HCT116 (cell line): ENCODE data around the gene CYB5A.

Source experiments
- POLR2A ChIP-seq: IDR thresholded peaks from 2 replicates; pipeline ENCODE4 v1.7.0; 2011; ENCODE audit warnings: borderline replicate concordance; ENCODE audit not compliant: insufficient read depth, insufficient read length; ENCODE audit errors: extremely low read depth
- SRF ChIP-seq: IDR thresholded peaks from 2 replicates; pipeline ENCODE4 v1.6.1; 2012; ENCODE audit warnings: low read depth
- TF ChIP-seq, protein P1 (sequence below), 3 experiments: fragments of 200-600 bp in 1 of 3; sonication (generic) in 1 of 3; IDR thresholded peaks in 2 of 3; conservative IDR thresholded peaks in 1 of 3; 2 replicates each; pipeline ENCODE4 v1.5.1; 2012 to 2017; ENCODE audit warnings: low read depth in 2 of 3, low read length in 2 of 3, antibody characterized with exemption in 1 of 3, borderline replicate concordance in 1 of 3, control low read depth in 1 of 3, mild to moderate bottlenecking in 1 of 3, mixed read lengths in 1 of 3, mixed run types in 1 of 3, moderate library complexity in 1 of 3; ENCODE audit not compliant: insufficient read depth in 1 of 3

DNA sequence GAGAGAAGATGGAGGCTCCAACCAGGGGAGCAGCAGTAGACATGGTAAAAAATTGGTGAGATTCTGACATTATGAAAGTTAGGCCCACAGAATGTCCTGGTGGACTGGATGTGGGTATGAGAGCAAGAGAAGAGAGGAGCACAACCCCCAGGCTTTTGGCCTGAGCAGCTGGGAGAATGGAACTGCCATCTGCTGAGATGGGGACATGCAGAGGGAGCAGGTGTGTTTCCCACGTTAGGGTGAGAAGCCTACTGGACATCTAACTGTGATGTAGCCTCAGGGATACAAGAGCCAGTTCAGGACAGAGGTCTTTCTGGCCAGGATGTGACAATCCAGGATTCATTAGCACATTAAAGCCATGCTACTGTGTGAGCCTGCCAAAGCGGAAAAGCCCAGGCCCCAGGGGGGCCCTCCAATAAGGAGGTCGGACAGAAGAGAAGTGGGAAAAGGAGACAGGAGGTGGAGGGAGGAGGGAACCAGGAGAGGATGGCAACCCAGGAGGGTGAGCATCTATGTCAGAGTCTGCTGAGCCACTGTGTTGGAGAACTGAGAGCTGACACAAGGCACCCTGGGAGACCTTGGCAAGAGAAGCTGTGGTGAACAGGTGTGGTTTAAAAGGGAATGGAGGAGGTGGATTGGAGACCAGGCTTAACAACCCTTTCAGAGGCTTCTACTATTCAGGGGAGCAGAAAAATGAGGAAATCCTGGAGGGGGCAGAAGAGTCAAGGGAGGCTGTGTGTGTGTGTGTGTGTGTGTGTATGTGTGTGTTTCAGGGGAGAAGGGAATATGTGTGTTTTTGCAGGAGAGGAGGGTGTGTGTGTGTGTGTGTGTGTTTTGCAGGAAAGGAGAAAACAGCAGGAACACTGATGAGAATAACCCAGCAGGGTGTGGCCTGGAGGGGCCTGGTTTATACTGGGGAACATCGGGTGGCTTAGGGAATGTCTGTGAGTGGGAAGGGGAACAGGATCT is 10.5 kb downstream of the CYB5A start:
- TF ChIP-seq SRF (no peak), POLR2A (no peak)
- TF ChIP-seq, protein P1, sequence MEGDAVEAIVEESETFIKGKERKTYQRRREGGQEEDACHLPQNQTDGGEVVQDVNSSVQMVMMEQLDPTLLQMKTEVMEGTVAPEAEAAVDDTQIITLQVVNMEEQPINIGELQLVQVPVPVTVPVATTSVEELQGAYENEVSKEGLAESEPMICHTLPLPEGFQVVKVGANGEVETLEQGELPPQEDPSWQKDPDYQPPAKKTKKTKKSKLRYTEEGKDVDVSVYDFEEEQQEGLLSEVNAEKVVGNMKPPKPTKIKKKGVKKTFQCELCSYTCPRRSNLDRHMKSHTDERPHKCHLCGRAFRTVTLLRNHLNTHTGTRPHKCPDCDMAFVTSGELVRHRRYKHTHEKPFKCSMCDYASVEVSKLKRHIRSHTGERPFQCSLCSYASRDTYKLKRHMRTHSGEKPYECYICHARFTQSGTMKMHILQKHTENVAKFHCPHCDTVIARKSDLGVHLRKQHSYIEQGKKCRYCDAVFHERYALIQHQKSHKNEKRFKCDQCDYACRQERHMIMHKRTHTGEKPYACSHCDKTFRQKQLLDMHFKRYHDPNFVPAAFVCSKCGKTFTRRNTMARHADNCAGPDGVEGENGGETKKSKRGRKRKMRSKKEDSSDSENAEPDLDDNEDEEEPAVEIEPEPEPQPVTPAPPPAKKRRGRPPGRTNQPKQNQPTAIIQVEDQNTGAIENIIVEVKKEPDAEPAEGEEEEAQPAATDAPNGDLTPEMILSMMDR (IDR thresholded peaks at IDR 0.05 in 2 of 3, conservative IDR thresholded peaks at IDR 0.05 in 1 of 3; ENCODE audit: borderline replicate concordance in 1 of 3, insufficient read depth in 1 of 3, low read depth in 2 of 3, low read length in 2 of 3), result no peak
